ENCODE measurements around the gene GPX4. TPM values are rescaled to one million over a fixed set of nuclear protein-coding genes. Genes with fewer than 3 reads are reported as not detected.

The GPX4 gene
- total RNA-seq, 1 experiment from 2014 or later, result 355 TPM

DNA sequence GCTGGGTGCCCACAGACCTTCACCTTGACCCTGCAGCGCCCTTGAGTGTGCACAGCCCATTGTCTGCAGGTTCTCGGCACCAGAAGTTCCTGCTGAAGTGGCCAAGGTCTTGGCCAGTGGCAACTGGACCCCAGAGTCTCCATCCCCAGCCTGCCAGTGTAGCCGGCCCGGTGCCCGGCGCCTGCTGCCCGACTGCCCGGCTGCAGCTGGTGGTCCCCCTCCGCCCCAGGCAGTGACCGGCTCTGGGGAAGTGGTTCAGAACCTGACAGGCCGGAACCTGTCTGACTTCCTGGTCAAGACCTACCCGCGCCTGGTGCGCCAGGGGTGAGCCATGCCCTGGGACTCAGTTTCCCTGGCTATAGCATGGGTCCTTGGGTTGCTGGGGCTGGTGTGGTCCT is 48.8 kb upstream of the GPX4 start:
- no peak overlapping the region for H3K23ac ChIP-seq (ENCODE audit: insufficient read length, low read depth, low read length)
- no peaks in the 10 kb centered on the region for H3K79me1 ChIP-seq (ENCODE audit: insufficient read depth, low read depth, low read length, poor library complexity, severe bottlenecking)
- Mint-ChIP-seq H3K36me3 (ENCODE audit: insufficient read depth in 1 of 3, low read depth in 3 of 3) (peaks cover 2 to 17% (median 12%) of the 10 kb centered on the region in 3 experiments; a peak in 4 of 7 replicates), H3K4me3 (no peak overlapping the region), H3K27me3 (ENCODE audit: low read depth) (no peaks in the 10 kb centered on the region; the same call in none of the 2 replicates), H3K27ac (no peak overlapping the region), H3K9me3 (no peaks in the 10 kb centered on the region), H3K4me1 (peaks cover 2 to 15% of the 10 kb centered on the region in 2 experiments; a peak in 3 of 4 replicates)
- H3K9me3 ChIP-seq (ENCODE audit: control insufficient read depth, low read depth, low read length), result peaks cover 19% of the 10 kb centered on the region
- H4K20me1 ChIP-seq (ENCODE audit: control insufficient read depth, insufficient read depth, insufficient read length), result no peaks in the 10 kb centered on the region
- H3K14ac ChIP-seq (ENCODE audit: insufficient read depth, low read length), result no peak overlapping the region
- H2BK15ac ChIP-seq (ENCODE audit: low read depth, low read length), result no peak overlapping the region
- no peaks in the 10 kb centered on the region for H3K23me2 ChIP-seq (ENCODE audit: insufficient read length, low read depth, low read length, poor library complexity, severe bottlenecking)
- H3K4me2 ChIP-seq (ENCODE audit: insufficient read depth, insufficient read length, low read length), result no peak overlapping the region
- H3T11ph ChIP-seq (ENCODE audit: low read length), result no peak overlapping the region
- no peak overlapping the region for H2AFZ ChIP-seq (ENCODE audit: low read length)
- H2BK120ac ChIP-seq (ENCODE audit: low read depth, low read length, poor library complexity, severe bottlenecking), result no peak overlapping the region
- no peaks in the 10 kb centered on the region for H3K4me1 ChIP-seq (ENCODE audit: insufficient read depth, low read length)
- H3K79me2 ChIP-seq (ENCODE audit: insufficient read depth, low read length), result no peaks in the 10 kb centered on the region
- H4K8ac ChIP-seq (replicated peaks; ENCODE audit: insufficient read length, low read depth, low read length), result no peak overlapping the region
- no peaks in the 10 kb centered on the region for H3K27me3 ChIP-seq (ENCODE audit: insufficient read depth, low read length)
- no peak for DNase-seq
- no peak overlapping the region for H2BK20ac ChIP-seq (ENCODE audit: low read depth, low read length, poor library complexity, severe bottlenecking)
- TF ChIP-seq, protein P1, sequence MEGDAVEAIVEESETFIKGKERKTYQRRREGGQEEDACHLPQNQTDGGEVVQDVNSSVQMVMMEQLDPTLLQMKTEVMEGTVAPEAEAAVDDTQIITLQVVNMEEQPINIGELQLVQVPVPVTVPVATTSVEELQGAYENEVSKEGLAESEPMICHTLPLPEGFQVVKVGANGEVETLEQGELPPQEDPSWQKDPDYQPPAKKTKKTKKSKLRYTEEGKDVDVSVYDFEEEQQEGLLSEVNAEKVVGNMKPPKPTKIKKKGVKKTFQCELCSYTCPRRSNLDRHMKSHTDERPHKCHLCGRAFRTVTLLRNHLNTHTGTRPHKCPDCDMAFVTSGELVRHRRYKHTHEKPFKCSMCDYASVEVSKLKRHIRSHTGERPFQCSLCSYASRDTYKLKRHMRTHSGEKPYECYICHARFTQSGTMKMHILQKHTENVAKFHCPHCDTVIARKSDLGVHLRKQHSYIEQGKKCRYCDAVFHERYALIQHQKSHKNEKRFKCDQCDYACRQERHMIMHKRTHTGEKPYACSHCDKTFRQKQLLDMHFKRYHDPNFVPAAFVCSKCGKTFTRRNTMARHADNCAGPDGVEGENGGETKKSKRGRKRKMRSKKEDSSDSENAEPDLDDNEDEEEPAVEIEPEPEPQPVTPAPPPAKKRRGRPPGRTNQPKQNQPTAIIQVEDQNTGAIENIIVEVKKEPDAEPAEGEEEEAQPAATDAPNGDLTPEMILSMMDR (conservative IDR thresholded peaks at IDR 0.05), result no peak
- H4K5ac ChIP-seq (ENCODE audit: insufficient read length, low read depth, low read length), result no peak overlapping the region
- no peak overlapping the region for H3K9ac ChIP-seq (ENCODE audit: extremely low read depth, insufficient read length, low read length)
- H2AK5ac ChIP-seq (ENCODE audit: insufficient read length, low read length), result no peak overlapping the region
- H4K91ac ChIP-seq (ENCODE audit: insufficient read length, low read depth, low read length), result no peak overlapping the region
- no peak overlapping the region for H3K18ac ChIP-seq (ENCODE audit: insufficient read length, low read depth, low read length)
- no peak overlapping the region for H2BK5ac ChIP-seq (ENCODE audit: insufficient read length, low read length)
- no CpG with 5 or more reads among the region's 14 CpGs for WGBS (ENCODE audit: extremely low coverage, insufficient read length, low lambda C conversion rate)
- H2BK12ac ChIP-seq (ENCODE audit: insufficient read length, low read depth, low read length), result no peak overlapping the region
- H3K4ac ChIP-seq (ENCODE audit: low read depth, low read length), result no peak overlapping the region
- H3K56ac ChIP-seq (ENCODE audit: insufficient read length, low read depth, low read length), result no peak overlapping the region
- no peak overlapping the region for H3K27ac ChIP-seq (ENCODE audit: insufficient read length, low read depth, low read length)
